WI38 (cell line): ENCODE measurements around the gene ARHGAP8.
"Not testable (repeated sequence)": the region's sequence is repeated elsewhere in the genome, so short reads cannot be mapped to it uniquely, and the experiment has no call there.

Experiments
- H3K4me3 ChIP-seq: 2 replicates; pipeline ENCODE4 v1.5.1; 2011; ENCODE audit warnings: low read depth, mild to moderate bottlenecking, control low read depth, low read length
- TF ChIP-seq, protein P1 (sequence below): IDR thresholded peaks from 2 replicates; pipeline ENCODE4 v1.5.1; 2012; ENCODE audit warnings: low read depth, mild to moderate bottlenecking, control low read depth, low read length

Gene ARHGAP8

GRCh38 chr22:44799077-44799945 is 46.9 kb downstream of the ARHGAP8 start:
- TF ChIP-seq, protein P1, sequence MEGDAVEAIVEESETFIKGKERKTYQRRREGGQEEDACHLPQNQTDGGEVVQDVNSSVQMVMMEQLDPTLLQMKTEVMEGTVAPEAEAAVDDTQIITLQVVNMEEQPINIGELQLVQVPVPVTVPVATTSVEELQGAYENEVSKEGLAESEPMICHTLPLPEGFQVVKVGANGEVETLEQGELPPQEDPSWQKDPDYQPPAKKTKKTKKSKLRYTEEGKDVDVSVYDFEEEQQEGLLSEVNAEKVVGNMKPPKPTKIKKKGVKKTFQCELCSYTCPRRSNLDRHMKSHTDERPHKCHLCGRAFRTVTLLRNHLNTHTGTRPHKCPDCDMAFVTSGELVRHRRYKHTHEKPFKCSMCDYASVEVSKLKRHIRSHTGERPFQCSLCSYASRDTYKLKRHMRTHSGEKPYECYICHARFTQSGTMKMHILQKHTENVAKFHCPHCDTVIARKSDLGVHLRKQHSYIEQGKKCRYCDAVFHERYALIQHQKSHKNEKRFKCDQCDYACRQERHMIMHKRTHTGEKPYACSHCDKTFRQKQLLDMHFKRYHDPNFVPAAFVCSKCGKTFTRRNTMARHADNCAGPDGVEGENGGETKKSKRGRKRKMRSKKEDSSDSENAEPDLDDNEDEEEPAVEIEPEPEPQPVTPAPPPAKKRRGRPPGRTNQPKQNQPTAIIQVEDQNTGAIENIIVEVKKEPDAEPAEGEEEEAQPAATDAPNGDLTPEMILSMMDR = no peak
- no peak overlapping the region for H3K4me3 ChIP-seq

- not testable (repeated sequence) for H3K4me3 ChIP-seq
These were observed 47.7 kb downstream of the ARHGAP8 start for GRCh38 chr22:44799946-44800634.

GRCh38 chr22:44801476-44801875 is 49.1 kb downstream of the ARHGAP8 start:
- TF ChIP-seq, protein P1 = no peak
- no peak overlapping the region for H3K4me3 ChIP-seq

DNA sequence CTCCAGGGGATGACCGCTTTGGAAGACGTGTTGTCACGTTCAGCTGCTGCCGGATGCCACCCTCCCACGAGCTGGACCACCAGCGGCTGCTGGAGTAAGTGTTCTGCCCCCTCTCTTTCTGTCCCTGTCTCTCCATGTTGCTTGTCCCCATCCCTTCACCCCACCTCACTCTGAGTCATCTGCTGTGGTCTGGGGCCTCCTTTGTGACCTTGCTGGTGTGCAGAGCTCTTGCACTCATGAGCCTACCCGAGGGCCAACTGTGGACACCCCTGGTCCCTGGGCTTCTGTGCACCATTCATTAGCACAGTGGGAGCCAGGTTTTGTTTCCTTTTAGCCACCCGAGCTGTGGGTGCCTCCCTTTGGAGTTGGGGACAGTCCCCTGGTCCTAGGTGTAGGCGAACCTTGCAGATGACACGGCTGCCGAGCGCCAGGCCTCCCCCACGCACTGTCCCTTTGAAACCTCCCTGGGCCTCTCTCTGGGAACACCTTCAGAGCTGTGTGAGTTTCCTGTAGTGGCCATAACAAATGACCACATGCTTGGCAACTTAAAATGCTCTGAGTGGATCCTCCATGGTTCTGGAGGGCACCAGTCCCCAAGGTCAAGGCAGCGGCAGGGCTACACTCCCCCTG is 49.8 kb downstream of the ARHGAP8 start:
- TF ChIP-seq, protein P1 = no peak
- no peak overlapping the region for H3K4me3 ChIP-seq

DNA sequence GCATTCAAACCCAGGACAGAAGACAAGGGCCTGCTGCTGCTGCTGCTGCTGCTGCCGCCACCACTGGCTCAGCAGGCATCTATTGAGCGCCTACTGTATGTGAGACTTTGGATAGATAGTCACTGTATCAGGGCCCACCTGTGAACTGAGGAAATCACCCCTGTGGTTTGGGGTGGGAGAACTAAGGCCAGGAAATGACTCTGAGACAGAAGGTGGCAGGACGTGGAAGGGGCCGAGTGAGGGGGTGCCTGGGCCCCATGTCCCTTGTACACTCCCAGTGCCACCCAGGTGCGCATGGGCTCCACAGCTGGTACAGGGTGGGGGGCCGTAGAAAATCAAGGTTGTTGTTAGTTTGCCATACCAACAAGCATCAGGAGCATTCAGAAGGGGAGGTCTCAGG is 50.6 kb downstream of the ARHGAP8 start:
- H3K4me3 ChIP-seq = no peak overlapping the region
- TF ChIP-seq, protein P1 = no peak

GRCh38 chr22:44804327-44804726 is 52.0 kb downstream of the ARHGAP8 start:
- TF ChIP-seq, protein P1 = no peak
- no peak overlapping the region for H3K4me3 ChIP-seq

- TF ChIP-seq, protein P1 = no peak
- H3K4me3 ChIP-seq = no peak overlapping the region
These were observed 53.3 kb downstream of the ARHGAP8 start for GRCh38 chr22:44805711-44806110.
